PFSK-1 (cell line): Measurements from ENCODE around the gene CCNI.

Experiments used
- FOXP2 ChIP-seq: optimal IDR thresholded peaks from 2 replicates; pipeline ENCODE3; 2011; ENCODE audit warnings: borderline replicate concordance, control low read depth, inconsistent platforms; ENCODE audit not compliant: insufficient read depth; ENCODE audit errors: extremely low read length, extremely low read depth
- POLR2AphosphoS5 ChIP-seq: IDR thresholded peaks from 2 replicates; pipeline ENCODE4 v1.6.1; 2012; ENCODE audit warnings: low read depth, mild to moderate bottlenecking, control low read depth, low read length, moderate library complexity
- SIN3A ChIP-seq: IDR thresholded peaks from 2 replicates; pipeline ENCODE4 v1.6.1; 2012; ENCODE audit warnings: mild to moderate bottlenecking, low read length, moderate library complexity, borderline replicate concordance; ENCODE audit not compliant: insufficient read depth
- TAF1 ChIP-seq: IDR thresholded peaks from 2 replicates; pipeline ENCODE4 v1.6.1; 2012; ENCODE audit warnings: low read length, control low read depth, borderline replicate concordance; ENCODE audit not compliant: insufficient read depth
- TF ChIP-seq, protein P1 (sequence below), 2 experiments: IDR thresholded peaks; 2 replicates each; pipeline versions ENCODE4 v1.6.1 to v1.8.0; 2011 to 2012; ENCODE audit warnings: low read depth in 2 of 2, low read length in 2 of 2, control low read depth in 1 of 2, inconsistent platforms in 1 of 2, mild to moderate bottlenecking in 1 of 2, moderate library complexity in 1 of 2; ENCODE audit not compliant: insufficient read depth in 1 of 2

Gene CCNI

DNA sequence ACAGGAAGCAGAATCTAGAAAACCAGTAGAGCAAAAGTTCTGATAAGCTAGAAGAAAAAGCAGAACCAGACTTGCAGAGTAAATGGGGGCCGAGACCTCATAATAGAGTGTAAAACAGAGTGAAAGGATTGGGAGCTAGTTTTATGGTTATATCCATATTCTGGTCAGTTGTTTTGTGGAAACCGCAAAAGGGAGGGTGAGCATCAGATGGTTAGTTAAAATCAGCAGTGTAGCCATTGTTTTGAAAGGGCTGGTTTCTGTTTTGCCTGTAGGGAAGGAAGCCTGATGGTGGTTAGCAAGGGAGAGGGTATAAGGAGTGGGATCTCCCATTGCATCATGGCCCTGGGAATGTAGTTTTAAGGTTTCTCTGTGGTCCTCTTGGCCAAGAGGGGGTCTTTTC, 17.2 kb upstream of the CCNI start:
- TF ChIP-seq POLR2AphosphoS5 (no peak), TAF1 (no peak), FOXP2 (no peak)
- TF ChIP-seq, protein P1, sequence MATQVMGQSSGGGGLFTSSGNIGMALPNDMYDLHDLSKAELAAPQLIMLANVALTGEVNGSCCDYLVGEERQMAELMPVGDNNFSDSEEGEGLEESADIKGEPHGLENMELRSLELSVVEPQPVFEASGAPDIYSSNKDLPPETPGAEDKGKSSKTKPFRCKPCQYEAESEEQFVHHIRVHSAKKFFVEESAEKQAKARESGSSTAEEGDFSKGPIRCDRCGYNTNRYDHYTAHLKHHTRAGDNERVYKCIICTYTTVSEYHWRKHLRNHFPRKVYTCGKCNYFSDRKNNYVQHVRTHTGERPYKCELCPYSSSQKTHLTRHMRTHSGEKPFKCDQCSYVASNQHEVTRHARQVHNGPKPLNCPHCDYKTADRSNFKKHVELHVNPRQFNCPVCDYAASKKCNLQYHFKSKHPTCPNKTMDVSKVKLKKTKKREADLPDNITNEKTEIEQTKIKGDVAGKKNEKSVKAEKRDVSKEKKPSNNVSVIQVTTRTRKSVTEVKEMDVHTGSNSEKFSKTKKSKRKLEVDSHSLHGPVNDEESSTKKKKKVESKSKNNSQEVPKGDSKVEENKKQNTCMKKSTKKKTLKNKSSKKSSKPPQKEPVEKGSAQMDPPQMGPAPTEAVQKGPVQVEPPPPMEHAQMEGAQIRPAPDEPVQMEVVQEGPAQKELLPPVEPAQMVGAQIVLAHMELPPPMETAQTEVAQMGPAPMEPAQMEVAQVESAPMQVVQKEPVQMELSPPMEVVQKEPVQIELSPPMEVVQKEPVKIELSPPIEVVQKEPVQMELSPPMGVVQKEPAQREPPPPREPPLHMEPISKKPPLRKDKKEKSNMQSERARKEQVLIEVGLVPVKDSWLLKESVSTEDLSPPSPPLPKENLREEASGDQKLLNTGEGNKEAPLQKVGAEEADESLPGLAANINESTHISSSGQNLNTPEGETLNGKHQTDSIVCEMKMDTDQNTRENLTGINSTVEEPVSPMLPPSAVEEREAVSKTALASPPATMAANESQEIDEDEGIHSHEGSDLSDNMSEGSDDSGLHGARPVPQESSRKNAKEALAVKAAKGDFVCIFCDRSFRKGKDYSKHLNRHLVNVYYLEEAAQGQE (IDR thresholded peaks at IDR 0.05; ENCODE audit: insufficient read depth in 1 of 2, low read depth in 2 of 2, low read length in 2 of 2) = no peak

DNA sequence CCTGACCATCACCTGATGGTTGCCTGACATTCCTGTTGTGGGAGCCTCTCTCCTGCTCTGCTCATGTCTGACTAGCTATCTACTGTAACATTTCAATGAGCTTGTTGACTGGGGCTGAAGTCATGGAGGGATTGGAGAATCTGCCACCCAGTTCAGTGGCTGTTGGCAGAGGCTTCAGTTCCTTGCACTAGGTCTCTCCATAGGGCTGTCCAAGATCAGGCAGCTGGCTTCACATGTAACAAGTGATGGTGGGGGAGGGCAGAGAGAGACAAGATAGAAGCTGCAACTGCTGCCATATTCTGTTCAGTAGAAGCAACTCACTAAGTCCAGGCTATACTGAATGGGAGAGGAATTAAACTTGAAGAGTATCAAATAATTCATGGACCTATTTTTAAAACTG, 14.1 kb upstream of the CCNI start:
- TF ChIP-seq SIN3A (no peak), POLR2AphosphoS5 (no peak), TAF1 (no peak), FOXP2 (no peak)
- TF ChIP-seq, protein P1 (IDR thresholded peaks at IDR 0.05; ENCODE audit: insufficient read depth in 1 of 2, low read depth in 2 of 2, low read length in 2 of 2) = no peak

DNA sequence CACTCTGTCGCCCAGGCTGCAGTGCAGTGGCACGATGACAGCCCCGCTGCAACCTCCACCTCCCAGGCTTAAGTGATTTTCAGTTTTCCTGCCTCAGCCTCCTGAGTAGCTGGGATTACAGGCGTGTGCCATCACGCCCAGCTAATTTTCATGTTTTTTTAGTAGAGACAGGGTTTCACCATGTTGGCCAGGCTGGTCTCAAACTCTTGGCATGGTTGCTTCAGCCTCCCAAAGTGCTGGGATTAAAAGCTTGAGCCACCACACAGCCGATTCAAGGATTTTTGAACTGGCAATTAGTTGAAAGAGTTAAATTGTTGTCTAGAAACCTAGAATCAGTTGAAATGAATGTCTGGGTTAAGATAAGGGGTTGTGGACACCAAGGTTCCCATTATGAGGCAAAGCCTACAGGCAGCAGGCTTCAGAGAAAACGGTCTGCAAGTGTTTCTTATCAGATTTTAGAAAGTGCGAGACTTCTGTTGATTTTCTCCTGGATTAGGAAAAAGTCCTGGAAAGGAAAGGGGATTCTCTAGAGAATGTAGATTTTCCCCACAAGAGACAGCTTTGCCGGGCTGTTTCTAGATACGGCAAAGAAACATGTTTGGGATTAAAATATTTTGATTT, 8.3 kb upstream of the CCNI start:
- TF ChIP-seq, protein P1 (IDR thresholded peaks at IDR 0.05; ENCODE audit: insufficient read depth in 1 of 2, low read depth in 2 of 2, low read length in 2 of 2) = no peak
- no peak for TF ChIP-seq POLR2AphosphoS5
- TF ChIP-seq FOXP2 = no peak
- TF ChIP-seq TAF1 = no peak
- TF ChIP-seq SIN3A = no peak

DNA sequence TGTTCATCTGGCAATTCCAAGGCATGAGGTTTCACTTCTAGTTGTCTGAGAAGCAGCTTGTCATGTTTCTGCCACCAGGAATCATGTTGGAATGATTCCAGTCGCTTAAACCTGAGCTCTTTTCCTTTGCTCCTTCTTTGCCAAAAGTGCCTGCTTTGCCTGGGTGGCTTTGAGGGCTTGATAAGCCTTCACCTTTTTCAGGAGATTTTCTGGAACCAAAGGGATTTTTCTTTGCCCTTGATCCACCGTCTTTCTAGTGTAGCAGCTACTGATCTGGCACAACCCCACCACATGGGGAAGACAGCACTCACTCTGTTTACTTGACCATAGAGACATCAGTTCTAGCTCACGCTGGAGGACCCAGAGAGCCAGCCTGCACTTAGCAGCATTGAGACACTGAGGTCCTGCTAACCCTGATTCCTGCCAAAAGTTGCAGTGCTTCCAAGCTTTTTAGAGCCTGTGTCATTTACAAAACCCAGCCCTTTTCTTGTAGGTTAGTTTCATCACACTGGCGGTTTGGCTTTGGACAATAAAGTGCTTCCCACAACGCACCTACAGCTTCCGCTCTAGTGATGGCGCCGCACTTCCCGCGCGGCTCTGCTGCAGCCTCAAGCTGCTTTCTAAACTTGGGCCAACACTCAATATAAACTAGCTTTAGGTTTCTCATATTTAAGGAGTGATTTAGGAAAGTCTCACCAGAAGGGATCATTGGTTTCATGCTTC, 7.3 kb upstream of the CCNI start:
- TF ChIP-seq TAF1 (no peak), FOXP2 (no peak)

DNA sequence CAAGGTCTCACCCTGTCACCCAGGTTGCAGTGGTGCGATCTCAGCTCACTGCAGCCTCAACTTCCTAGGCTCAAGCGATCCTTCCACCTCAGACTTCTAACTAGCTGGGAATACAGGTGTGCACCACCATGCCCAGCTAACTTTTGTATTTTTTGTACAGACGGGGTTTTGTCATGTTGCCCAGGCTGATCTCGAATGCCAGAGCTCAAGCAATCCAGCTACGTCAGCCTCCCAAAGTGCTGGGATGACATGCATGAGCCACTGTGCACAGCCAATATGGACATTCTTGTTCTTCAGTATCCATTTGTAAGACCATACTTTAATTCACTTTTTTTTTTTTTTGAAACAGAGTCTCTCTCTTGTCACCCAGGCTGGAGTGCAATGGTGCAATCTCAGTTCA, 3.5 kb upstream of the CCNI start:
- TF ChIP-seq, protein P1 (IDR thresholded peaks at IDR 0.05; ENCODE audit: insufficient read depth in 1 of 2, low read depth in 2 of 2, low read length in 2 of 2) = no peak
- TF ChIP-seq POLR2AphosphoS5 (no peak), TAF1 (no peak), SIN3A (no peak), FOXP2 (no peak)
